PC-9 (cell line): ENCODE data around the gene RIMS1. TPM values are rescaled to one million over a fixed set of nuclear protein-coding genes. Genes with fewer than 3 reads are reported as not detected.

Experiments used
- BruUV-seq: library from RNA; stranded (reverse); fragments of 400-500 nt; replicated peaks from 2 replicates; lab custom pipeline; 2021; lab: Mats Ljungman, UMichigan
- CTCF ChIA-PET: fragments of 300-600 bp; sonication (Branson Sonifier 250); formaldehyde crosslinking; loops from one replicate; lab custom pipeline; 2022; ENCODE audit warnings: antibody characterized with exemption; lab: Charles Lee
- POLR2A ChIA-PET: fragments of 300-600 bp; sonication (Branson Sonifier 250); formaldehyde crosslinking; loops from one replicate; lab custom pipeline; 2022; ENCODE audit warnings: antibody characterized with exemption; ENCODE audit not compliant: unreplicated experiment; lab: Charles Lee
- DNase-seq, 2 experiments: peaks; one replicate each; pipeline versions ENCODE4 v3.0.0 to v3.0.0-alpha.2; 2015 to 2022; ENCODE audit warnings: mixed read lengths in 1 of 2
- H2AFZ ChIP-seq: fragments of 200-600 bp; sonication (generic); 2 replicates; pipeline ENCODE4 v1.8.1; 2017; ENCODE audit warnings: antibody characterized with exemption
- H3F3A ChIP-seq: fragments of 200-600 bp; sonication (generic); 2 replicates; pipeline ENCODE4 v1.8.1; 2017; ENCODE audit warnings: antibody characterized with exemption, mild to moderate bottlenecking, low read depth; ENCODE audit not compliant: insufficient read depth
- H3K27ac ChIP-seq: fragments of 200-600 bp; sonication (generic); 2 replicates; pipeline ENCODE4 v1.6.1; 2016; ENCODE audit warnings: mixed run types
- H3K27me3 ChIP-seq: fragments of 200-600 bp; sonication (generic); 2 replicates; pipeline ENCODE4 v1.6.1; 2016; ENCODE audit warnings: low read depth, mixed run types; ENCODE audit not compliant: insufficient read depth
- H3K36me3 ChIP-seq: fragments of 200-600 bp; sonication (generic); 2 replicates; pipeline ENCODE4 v1.6.1; 2016; ENCODE audit warnings: low read depth, mixed run types
- H3K4me1 ChIP-seq: fragments of 200-600 bp; sonication (generic); replicated peaks from 2 replicates; pipeline ENCODE4 v1.6.1; 2016; ENCODE audit warnings: mixed run types; ENCODE audit not compliant: insufficient read depth
- H3K4me2 ChIP-seq: fragments of 200-600 bp; sonication (generic); 2 replicates; pipeline ENCODE4 v1.6.1; 2017; ENCODE audit warnings: mixed run types
- H3K4me3 ChIP-seq: fragments of 200-600 bp; sonication (generic); 2 replicates; pipeline ENCODE4 v1.6.1; 2016; ENCODE audit warnings: mixed run types
- H3K79me2 ChIP-seq: fragments of 200-600 bp; sonication (generic); 2 replicates; pipeline ENCODE4 v1.6.1; 2017; ENCODE audit warnings: low read depth, mixed run types
- H3K9me2 ChIP-seq: fragments of 200-600 bp; sonication (generic); 2 replicates; pipeline ENCODE4 v1.8.1; 2017; ENCODE audit warnings: mild to moderate bottlenecking; ENCODE audit not compliant: insufficient read depth
- H3K9me3 ChIP-seq: fragments of 200-600 bp; sonication (generic); 2 replicates; pipeline ENCODE4 v1.8.1; 2016; ENCODE audit warnings: low read depth; ENCODE audit not compliant: insufficient read depth
- H4K20me1 ChIP-seq: fragments of 200-600 bp; sonication (generic); 2 replicates; pipeline ENCODE4 v1.8.1; 2017; ENCODE audit not compliant: insufficient read depth
- CTCF ChIP-seq: fragments of 200-600 bp; sonication (generic); conservative IDR thresholded peaks from 2 replicates; pipeline ENCODE4 v1.6.1; 2017; ENCODE audit warnings: mixed run types, antibody characterized with exemption, mild to moderate bottlenecking, moderate library complexity
- EZH2 ChIP-seq: fragments of 200-600 bp; sonication (generic); IDR thresholded peaks from 2 replicates; pipeline ENCODE4 v1.8.0; 2017; ENCODE audit warnings: antibody characterized with exemption, low read depth
- intact Hi-C: fragments of 100-400 bp; cut with micrococcal nuclease; formaldehyde crosslinking; loops from one replicate; pipeline ENCODE4 v1.10.0; 2022; ENCODE audit not compliant: unreplicated experiment
- total RNA-seq: library from RNA; stranded (reverse); gene quantifications from 2 replicates; pipeline ENCODE4 v1.2.3, GENCODE V29; 2021

RIMS1 gene
- total RNA-seq, 1 experiment from 2014 or later = not detected

- no peak overlapping the region for H3K27ac ChIP-seq
- H3K9me2 ChIP-seq = no peaks in the 10 kb centered on the region; the same call in 1 of the 2 replicates
- no peaks in the 10 kb centered on the region for H3K9me3 ChIP-seq
- intact Hi-C loops = no loop called here
- no peaks in the 10 kb centered on the region for H3K79me2 ChIP-seq
- H4K20me1 ChIP-seq = no peaks in the 10 kb centered on the region
- H3K36me3 ChIP-seq = no peaks in the 10 kb centered on the region
- no peaks in the 10 kb centered on the region for H3K4me1 ChIP-seq
- no peaks in the 10 kb centered on the region for H3K27me3 ChIP-seq
- ChIA-PET POLR2A (no interaction called here), CTCF (no interaction called here)
- H3K4me3 ChIP-seq = no peak overlapping the region
- H3K4me2 ChIP-seq = no peak overlapping the region
- BruUV-seq = no TSS peak
- no peak overlapping the region for H2AFZ ChIP-seq
- TF ChIP-seq CTCF = no peak
- TF ChIP-seq EZH2 = no peak
- no peak for DNase-seq
- no peaks in the 10 kb centered on the region for H3F3A ChIP-seq
These were observed 93.6 kb downstream of the RIMS1 start for GRCh38 chr6:71979911-71980310.

DNA sequence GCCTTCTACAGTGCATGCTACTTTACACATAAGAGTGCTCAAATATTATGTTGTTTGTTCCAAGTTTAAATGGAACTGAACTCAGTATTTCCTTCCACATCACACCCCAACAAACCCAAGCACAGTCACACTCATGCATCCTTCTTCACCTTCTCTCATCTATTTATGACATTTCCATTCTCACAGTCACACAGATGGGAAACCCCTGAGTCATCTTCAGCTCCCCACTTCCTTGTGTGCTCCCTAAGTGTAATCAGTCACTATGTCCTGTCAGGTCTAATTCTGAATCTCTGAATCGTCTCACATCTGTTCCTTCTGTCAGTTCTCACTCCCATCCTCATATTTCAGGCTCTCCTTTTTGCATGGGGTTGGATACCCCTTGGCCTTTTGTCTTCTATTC is 96.0 kb downstream of the RIMS1 start:
- Histone ChIP-seq H3K4me3 (no peak overlapping the region), H3K9me2 (no peaks in the 10 kb centered on the region), H4K20me1 (no peaks in the 10 kb centered on the region), H3K9me3 (0 out of 2 replicates have a peak, but pooled peaks cover 3% of the 10 kb centered on the region), H3K27me3 (no peaks in the 10 kb centered on the region), H2AFZ (no peak overlapping the region), H3K36me3 (no peaks in the 10 kb centered on the region), H3K79me2 (no peaks in the 10 kb centered on the region), H3K27ac (no peak overlapping the region), H3F3A (no peaks in the 10 kb centered on the region), H3K4me1 (no peaks in the 10 kb centered on the region), H3K4me2 (no peak overlapping the region)
- BruUV-seq = no TSS peak
- TF ChIP-seq EZH2 = no peak
- TF ChIP-seq CTCF = no peak
- intact Hi-C loops = no loop called here
- ChIA-PET POLR2A (no interaction called here), CTCF (no interaction called here)
- no peak for DNase-seq

GRCh38 chr6:71983131-71983530 is 96.8 kb downstream of the RIMS1 start:
- Histone ChIP-seq H3K4me3 (no peak overlapping the region), H3K27me3 (no peaks in the 10 kb centered on the region)
- POLR2A ChIA-PET = no interaction called here

More at GRCh38 chr6:71983131-71983530, 96.8 kb downstream of the RIMS1 start:
- CTCF ChIA-PET = no interaction called here
- no peaks in the 10 kb centered on the region for H3F3A ChIP-seq
- no peaks in the 10 kb centered on the region for H3K79me2 ChIP-seq
- H3K4me1 ChIP-seq = no peaks in the 10 kb centered on the region
- H3K27ac ChIP-seq = no peak overlapping the region
- intact Hi-C loops = no loop called here
- H3K9me2 ChIP-seq = no peaks in the 10 kb centered on the region
- no peaks in the 10 kb centered on the region for H3K36me3 ChIP-seq
- TF ChIP-seq CTCF (no peak), EZH2 (no peak)
- no peak for DNase-seq
- 0 out of 2 replicates have a peak, but pooled peaks cover 3% of the 10 kb centered on the region for H3K9me3 ChIP-seq
- no TSS peak for BruUV-seq
- H3K4me2 ChIP-seq = no peak overlapping the region
- no peaks in the 10 kb centered on the region for H4K20me1 ChIP-seq
- no peak overlapping the region for H2AFZ ChIP-seq
